Coronary artery (tissue), 2 donors: Measurements from ENCODE around the gene RBPJL.

Experiments used
- DNase-seq: peaks from one replicate; pipeline ENCODE4 v3.0.0-alpha.2; 2017; ENCODE audit warnings: low spot score
- H3K27ac ChIP-seq, 2 donors: fragments of 200-600 bp; sonication (generic); one replicate each; pipeline ENCODE4 v1.5.1; 2016 to 2019
- H3K4me3 ChIP-seq: fragments of 200-600 bp; sonication (generic); 2 replicates; pipeline ENCODE4 v1.5.1; 2016; ENCODE audit warnings: mild to moderate bottlenecking, moderate library complexity
- CTCF ChIP-seq: fragments of 200-600 bp; sonication (generic); IDR thresholded peaks from one replicate; pipeline ENCODE4 v1.5.1; 2019; ENCODE audit warnings: antibody characterized with exemption

Gene RBPJL

GRCh38 chr20:45300961-45301360 is 5.7 kb upstream of the RBPJL start:
- no peak for TF ChIP-seq CTCF
- Histone ChIP-seq H3K4me3 (no peak overlapping the region), H3K27ac (no peak overlapping the region)
- no peak for DNase-seq

GRCh38 chr20:45301824-45302271 is 4.8 kb upstream of the RBPJL start:
- H3K4me3 ChIP-seq = no peak overlapping the region
- no peak overlapping the region for H3K27ac ChIP-seq
- TF ChIP-seq CTCF = no peak
- DNase-seq = no peak

GRCh38 chr20:45303586-45304463 is 2.8 kb upstream of the RBPJL start:
- Histone ChIP-seq H3K27ac (no peak overlapping the region), H3K4me3 (no peak overlapping the region)
- DNase-seq = no peak
- TF ChIP-seq CTCF = no peak

- Histone ChIP-seq H3K27ac (no peak overlapping the region), H3K4me3 (no peak overlapping the region)
- no peak for DNase-seq
- TF ChIP-seq CTCF = no peak
Measured at GRCh38 chr20:45304464-45304999, 2.1 kb upstream of the RBPJL start.

- H3K27ac ChIP-seq = no peak overlapping the region
- H3K4me3 ChIP-seq = no peak overlapping the region
- no peak for TF ChIP-seq CTCF
- DNase-seq = no peak
Measured at GRCh38 chr20:45305262-45305661, 1.4 kb upstream of the RBPJL start.

GRCh38 chr20:45307076-45307640 is 518 bp downstream of the RBPJL start:
- TF ChIP-seq CTCF = no peak
- DNase-seq = no peak
- Histone ChIP-seq H3K27ac (no peak overlapping the region), H3K4me3 (no peak overlapping the region)
